ENCODE measurements around the gene DLGAP1.

DLGAP1 gene

GRCh38 chr18:4157352-4157751 lies 297.8 kb downstream of the DLGAP1 start:
- no peak for DNase-seq (ENCODE audit: low spot score)

DNA sequence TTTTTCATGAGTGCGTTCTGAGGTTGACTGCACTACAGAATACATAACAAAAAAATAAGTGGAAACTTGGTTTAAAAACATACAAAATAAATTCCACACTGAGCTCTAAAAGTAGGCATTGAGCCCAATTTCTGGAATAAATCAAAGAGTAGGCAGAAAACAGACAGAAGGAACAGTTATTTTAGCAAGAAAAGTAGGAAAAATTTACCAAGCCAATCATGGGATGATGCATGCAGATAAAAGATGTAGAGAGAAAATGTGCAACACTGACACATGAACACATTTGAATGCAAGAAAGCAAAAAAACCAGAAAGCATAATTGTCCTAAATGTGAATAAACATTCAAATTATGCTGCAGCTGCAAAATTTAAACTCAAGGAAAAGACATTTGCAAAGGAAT lies 308.3 kb downstream of the DLGAP1 start:
- DNase-seq (ENCODE audit: low spot score) = no peak

GRCh38 chr18:4144201-4144600 lies 310.9 kb downstream of the DLGAP1 start:
- DNase-seq (ENCODE audit: low spot score) = no peak

DNA sequence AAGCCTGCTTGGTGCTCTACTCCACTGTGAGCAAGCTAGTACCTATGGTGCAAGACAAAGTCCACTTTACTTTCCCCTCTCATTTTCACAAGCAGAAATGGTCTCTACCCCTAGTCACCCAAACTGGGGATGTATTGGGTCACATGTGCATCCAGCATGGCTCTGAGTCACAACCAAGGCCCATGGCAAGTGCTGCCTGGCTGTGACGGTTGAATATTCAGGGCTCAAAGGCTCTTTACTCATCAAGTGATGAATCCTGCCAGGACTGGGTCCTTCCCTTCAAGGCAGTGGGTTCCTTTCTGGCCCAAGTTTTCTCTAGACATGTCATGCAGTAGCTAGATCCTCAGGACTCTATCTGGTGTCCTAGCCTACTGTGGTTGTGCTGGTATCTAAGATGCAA lies 311.5 kb downstream of the DLGAP1 start:
- no peak for DNase-seq (ENCODE audit: low spot score)

GRCh38 chr18:4142876-4143275 lies 312.2 kb downstream of the DLGAP1 start:
- DNase-seq (ENCODE audit: low spot score) = no peak

GRCh38 chr18:4134700-4135099 lies 320.4 kb downstream of the DLGAP1 start:
- no peak for DNase-seq (ENCODE audit: low spot score)

- no peak for DNase-seq (ENCODE audit: low spot score)
These were observed 324.1 kb downstream of the DLGAP1 start for GRCh38 chr18:4130734-4131719.

GRCh38 chr18:4126939-4127338 lies 328.2 kb downstream of the DLGAP1 start:
- no peak for DNase-seq (ENCODE audit: low spot score)

- no peak for DNase-seq (ENCODE audit: low spot score)
These were observed 329.4 kb downstream of the DLGAP1 start for GRCh38 chr18:4125627-4126230.

DNA sequence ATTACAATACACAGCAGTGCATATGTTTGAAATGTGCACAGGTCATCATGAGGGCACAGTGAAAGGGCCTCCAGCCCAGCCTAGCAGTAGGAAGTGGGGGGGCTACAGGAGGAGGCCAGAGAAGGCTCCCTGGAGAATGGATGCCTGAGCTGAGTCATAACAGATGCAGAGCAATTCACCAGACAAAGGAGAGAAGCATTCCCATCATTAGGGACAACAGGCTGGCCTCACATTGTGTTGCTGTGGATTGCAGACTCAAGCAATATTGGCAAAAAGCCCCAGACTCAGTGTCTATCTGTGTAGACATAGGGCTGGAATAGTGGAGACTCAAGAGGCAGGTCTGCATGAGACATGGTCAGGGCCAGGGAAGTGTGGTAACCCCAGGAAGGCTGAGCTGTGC lies 329.9 kb downstream of the DLGAP1 start:
- no peak for DNase-seq (ENCODE audit: low spot score)

DNA sequence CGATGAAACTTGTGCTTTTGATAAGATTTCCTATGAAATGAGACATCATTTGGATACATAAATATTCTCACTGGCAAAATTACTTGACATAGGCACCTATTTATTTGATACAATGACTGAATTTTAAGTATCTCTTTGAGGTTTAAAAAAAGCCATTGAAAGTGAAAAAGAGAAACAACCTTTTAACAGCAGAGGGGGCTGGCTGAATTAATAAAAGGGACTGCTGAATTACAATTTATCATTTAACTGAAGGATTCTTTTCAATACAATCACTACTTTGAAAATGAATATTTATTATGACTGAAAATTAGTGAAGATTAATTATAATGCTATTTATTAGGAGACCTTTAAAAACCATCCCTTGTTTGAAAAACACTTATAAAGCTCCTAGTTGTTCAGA lies 335.3 kb downstream of the DLGAP1 start:
- no peak for DNase-seq (ENCODE audit: low spot score)

DNA sequence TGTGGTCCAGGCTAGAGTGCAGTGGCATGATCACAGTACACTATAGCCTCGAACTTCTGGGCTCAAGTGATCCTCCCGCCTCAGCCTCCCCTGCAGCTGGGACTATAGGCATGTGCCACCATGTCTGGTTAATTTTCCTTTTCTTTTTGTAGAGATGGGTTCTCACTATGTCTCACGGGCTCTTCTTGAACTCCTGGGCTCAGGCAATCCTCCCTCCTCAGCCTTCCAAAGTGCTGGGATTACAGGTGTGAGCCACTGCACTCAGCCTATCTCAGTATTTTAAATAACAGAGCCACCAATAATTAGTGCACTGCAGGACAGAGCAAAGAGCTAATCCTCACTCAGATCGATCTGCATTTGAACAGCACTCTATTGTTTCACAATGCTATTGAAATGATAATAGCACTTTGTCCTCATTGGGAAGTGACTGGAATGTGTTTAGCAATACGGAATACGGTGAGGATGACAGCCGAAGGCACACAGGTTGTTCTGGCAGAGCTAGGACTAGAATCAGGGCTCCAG lies 335.9 kb downstream of the DLGAP1 start:
- DNase-seq (ENCODE audit: low spot score) = no peak

DNA sequence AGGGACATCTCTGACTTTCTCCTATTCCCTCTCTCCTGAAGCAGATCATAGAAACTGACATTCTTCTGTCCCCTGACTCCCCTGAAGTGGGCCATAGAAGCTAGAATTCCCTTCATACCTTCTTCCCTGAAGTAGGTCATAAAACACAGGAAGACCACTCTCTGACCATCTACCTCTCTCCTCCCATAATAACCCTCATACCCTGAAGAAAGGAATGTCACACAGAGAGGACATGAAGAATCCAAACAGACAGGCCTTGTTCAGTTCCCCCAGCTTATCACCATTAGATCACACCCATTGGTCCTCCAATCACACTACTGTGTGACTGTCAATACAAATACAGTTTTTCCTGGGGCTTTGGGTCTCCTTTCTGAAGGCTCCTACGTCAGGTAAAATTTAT lies 347.1 kb downstream of the DLGAP1 start:
- no peak for DNase-seq (ENCODE audit: low spot score)

- DNase-seq (ENCODE audit: low spot score) = no peak
These were observed 348.0 kb downstream of the DLGAP1 start for GRCh38 chr18:4107049-4107467.

- DNase-seq (ENCODE audit: low spot score) = peak; percentile 76
These were observed 348.6 kb downstream of the DLGAP1 start for GRCh38 chr18:4106407-4107033.

- no peak for DNase-seq (ENCODE audit: low spot score)
These were observed 352.2 kb downstream of the DLGAP1 start for GRCh38 chr18:4102901-4103300.

DNA sequence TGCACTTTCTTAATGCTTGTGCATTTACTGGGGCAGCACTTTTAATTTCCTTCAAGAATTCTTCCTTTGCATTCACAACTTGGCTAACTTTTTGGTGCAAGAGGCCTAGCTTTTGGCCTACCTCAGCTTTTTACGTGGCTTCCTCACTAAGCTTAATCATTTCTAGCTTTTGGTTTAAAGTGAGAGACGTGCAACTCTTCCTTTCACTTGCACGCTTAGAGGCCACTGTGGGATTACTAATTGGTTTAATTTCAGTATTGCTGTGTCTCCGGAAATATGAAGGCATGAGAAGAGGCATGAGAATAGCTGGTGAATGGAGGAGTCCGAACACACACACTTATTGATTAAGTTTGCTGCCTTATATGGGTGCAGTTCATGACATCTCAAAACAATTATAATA lies 354.1 kb downstream of the DLGAP1 start:
- no peak for DNase-seq (ENCODE audit: low spot score)

DNA sequence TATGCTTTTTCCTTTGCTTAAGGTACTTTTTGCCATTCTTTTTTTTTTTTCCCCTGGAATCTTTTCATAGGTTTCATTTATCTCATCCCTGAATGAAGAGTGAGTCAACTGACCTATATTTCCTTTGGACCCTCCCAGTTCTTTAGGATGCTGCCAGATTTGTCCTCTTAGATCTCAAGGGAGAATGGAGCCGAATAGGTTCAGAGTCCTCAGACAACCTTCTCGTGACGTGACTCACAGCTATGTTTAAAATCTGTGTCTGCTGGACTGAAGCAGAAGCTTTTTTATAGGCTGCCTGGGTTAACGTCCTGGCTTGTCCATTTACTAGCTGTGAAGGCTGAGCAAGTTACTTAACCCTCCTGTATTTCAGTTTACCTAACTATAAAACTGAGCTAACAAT lies 358.6 kb downstream of the DLGAP1 start:
- DNase-seq (ENCODE audit: low spot score) = no peak

GRCh38 chr18:4093676-4094075 lies 361.4 kb downstream of the DLGAP1 start:
- DNase-seq (ENCODE audit: low spot score) = no peak

- no peak for DNase-seq (ENCODE audit: low spot score)
These were observed 370.7 kb downstream of the DLGAP1 start for GRCh38 chr18:4084382-4084900.

DNA sequence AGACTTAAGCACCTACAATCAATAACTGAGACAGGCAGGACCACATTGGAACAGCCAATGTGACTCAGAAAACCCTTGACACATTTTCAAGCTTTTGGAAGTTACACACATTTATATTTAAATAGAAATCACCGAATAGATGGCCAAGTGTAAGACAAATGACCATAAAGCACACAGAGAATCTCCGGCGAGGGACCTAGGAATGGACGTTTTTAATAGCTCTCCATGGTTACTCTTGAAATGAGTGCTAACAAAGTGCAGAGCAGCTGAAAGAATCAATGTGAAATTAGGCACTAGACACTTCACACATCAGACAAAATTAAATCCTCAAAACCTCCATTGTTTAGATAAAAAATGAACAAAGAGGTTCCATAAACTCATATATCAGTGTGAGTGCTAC lies 376.9 kb downstream of the DLGAP1 start:
- no peak for DNase-seq (ENCODE audit: low spot score)

DNA sequence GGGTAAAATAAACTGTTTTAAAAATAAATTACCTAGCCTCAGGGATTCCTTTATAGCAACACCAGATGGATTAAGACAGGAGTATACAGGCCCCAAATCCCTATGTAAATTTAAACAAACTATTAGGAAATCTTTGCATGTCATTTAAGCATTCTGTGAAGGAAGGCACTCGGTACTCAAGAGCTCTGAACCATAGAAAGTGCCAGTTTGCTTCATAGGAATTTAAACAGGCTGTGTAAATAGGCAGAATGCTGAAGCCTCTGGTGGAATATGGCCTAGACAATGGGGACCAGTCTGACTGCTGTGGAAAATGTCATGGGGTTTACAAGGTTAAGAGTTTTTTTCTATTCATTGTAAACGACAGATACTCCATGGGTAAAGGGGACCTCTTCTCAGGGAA lies 377.4 kb downstream of the DLGAP1 start:
- DNase-seq (ENCODE audit: low spot score) = no peak

- DNase-seq (ENCODE audit: low spot score) = no peak
These were observed 377.9 kb downstream of the DLGAP1 start for GRCh38 chr18:4077204-4077603.
